MCF 10A (cell line): Measurements from ENCODE around the gene CNOT9. TPM values are rescaled to one million over a fixed set of nuclear protein-coding genes. Genes with fewer than 3 reads are reported as not detected.
"Not testable (repeated sequence)": the region's sequence is repeated elsewhere in the genome, so short reads cannot be mapped to it uniquely, and the experiment has no call there.

Experiments
- BruUV-seq: library from RNA; stranded (reverse); fragments of 400-500 nt; replicated peaks from 2 replicates; lab custom pipeline; 2021; lab: Mats Ljungman, UMichigan
- CTCF ChIA-PET: fragments of 300-600 bp; sonication (Branson Sonifier 250); formaldehyde crosslinking; extraction: SDS; loops from one replicate; lab custom pipeline; 2021; ENCODE audit warnings: antibody characterized with exemption, inconsistent platforms; lab: Yijun Ruan, JAX
- POLR2A ChIA-PET: fragments of 300-600, 350-650 bp; sonication (Branson Sonifier 250); formaldehyde crosslinking; extraction: SDS; loops from one replicate; lab custom pipeline; 2020; ENCODE audit warnings: antibody characterized with exemption, inconsistent platforms; lab: Yijun Ruan, JAX
- DNase-seq: peaks from one replicate; pipeline ENCODE4 v3.0.0-alpha.2; 2018; ENCODE audit not compliant: unreplicated experiment
- H3K27ac Mint-ChIP-seq: one replicate; pipeline ENCODE4 v1.8.0; 2022; ENCODE audit warnings: mild to moderate bottlenecking, low read depth, mixed read lengths; ENCODE audit not compliant: unreplicated experiment
- H3K27me3 Mint-ChIP-seq: one replicate; pipeline ENCODE4 v1.8.0; 2022; ENCODE audit warnings: mixed read lengths; ENCODE audit not compliant: insufficient read depth, unreplicated experiment
- H3K36me3 Mint-ChIP-seq: one replicate; pipeline ENCODE4 v1.8.0; 2022; ENCODE audit warnings: mild to moderate bottlenecking, moderate library complexity, mixed read lengths; ENCODE audit not compliant: insufficient read depth, unreplicated experiment
- H3K4me1 Mint-ChIP-seq: one replicate; pipeline ENCODE4 v1.8.0; 2022; ENCODE audit warnings: mixed read lengths; ENCODE audit not compliant: insufficient read depth, unreplicated experiment
- H3K4me3 Mint-ChIP-seq: one replicate; pipeline ENCODE4 v1.8.0; 2022; ENCODE audit warnings: mild to moderate bottlenecking, moderate library complexity, mixed read lengths; ENCODE audit not compliant: unreplicated experiment
- H3K9me3 Mint-ChIP-seq: one replicate; pipeline ENCODE4 v1.8.0; 2022; ENCODE audit warnings: mixed read lengths; ENCODE audit not compliant: unreplicated experiment
- CTCF ChIP-seq: fragments of 200-600 bp; IDR thresholded peaks from one replicate; pipeline ENCODE4 v1.8.0; 2022; ENCODE audit warnings: antibody characterized with exemption, mild to moderate bottlenecking; ENCODE audit not compliant: unreplicated experiment
- intact Hi-C: fragments of 100-400 bp; cut with micrococcal nuclease; formaldehyde crosslinking; loops from 2 replicates; pipeline ENCODE4 v1.14.1; 2022
- total RNA-seq: library from RNA; stranded (reverse); gene quantifications from 2 replicates; pipeline ENCODE4 v1.2.3, GENCODE V29; 2022

Gene CNOT9
- total RNA-seq, 1 experiment from 2014 or later: 64.9 TPM

- CTCF ChIA-PET: no interaction called here
Observed at GRCh38 chr2:218547511-218547910, 21.1 kb upstream of the CNOT9 start.

GRCh38 chr2:218547978-218548377 is 20.7 kb upstream of the CNOT9 start:
- no TSS peak for BruUV-seq
- Mint-ChIP-seq H3K9me3 (no peaks in the 10 kb centered on the region), H3K4me3 (no peak overlapping the region), H3K27ac (no peak overlapping the region), H3K27me3 (no peaks in the 10 kb centered on the region), H3K4me1 (no peaks in the 10 kb centered on the region), H3K36me3 (peaks cover 68% of the 10 kb centered on the region)
- no peak for DNase-seq
- ChIA-PET CTCF (no interaction called here), POLR2A (interaction anchor here (0.5 kb wide), 1 partner anchor 14 kb away, joined by 5 read pairs; no protein-coding TSS in a partner anchor)
- intact Hi-C loops: no loop called here
- TF ChIP-seq CTCF: no peak

More at GRCh38 chr2:218547511-218547910, 21.1 kb upstream of the CNOT9 start:
- no peaks in the 10 kb centered on the region for H3K27me3 Mint-ChIP-seq
- no TSS peak for BruUV-seq
- no peaks in the 10 kb centered on the region for H3K4me1 Mint-ChIP-seq
- H3K9me3 Mint-ChIP-seq: no peaks in the 10 kb centered on the region
- peaks cover 63% of the 10 kb centered on the region for H3K36me3 Mint-ChIP-seq
- H3K27ac Mint-ChIP-seq: no peak overlapping the region
- no peak overlapping the region for H3K4me3 Mint-ChIP-seq
- DNase-seq: no peak
- intact Hi-C loops: no loop called here
- no peak for TF ChIP-seq CTCF
- POLR2A ChIA-PET: interaction anchor here (0.5 to 1.0 kb wide), 2 partner anchors 14 to 67 kb away, joined by 4 to 5 read pairs; no protein-coding TSS in a partner anchor

- DNase-seq, POLR2A ChIA-PET, CTCF ChIA-PET, BruUV-seq, H3K27ac Mint-ChIP-seq, H3K9me3 Mint-ChIP-seq, intact Hi-C loops, H3K4me3 Mint-ChIP-seq, H3K27me3 Mint-ChIP-seq, H3K4me1 Mint-ChIP-seq: not testable (repeated sequence)
- peaks cover 72% of the 10 kb centered on the region for H3K36me3 Mint-ChIP-seq
Observed at GRCh38 chr2:218554225-218554624, 14.4 kb upstream of the CNOT9 start.

GRCh38 chr2:218555527-218555926 is 13.1 kb upstream of the CNOT9 start:
- H3K4me1 Mint-ChIP-seq: no peaks in the 10 kb centered on the region
- DNase-seq: no peak
- H3K9me3 Mint-ChIP-seq: no peaks in the 10 kb centered on the region
- no peak overlapping the region for H3K4me3 Mint-ChIP-seq
- H3K27ac Mint-ChIP-seq: no peak overlapping the region
- H3K27me3 Mint-ChIP-seq: no peaks in the 10 kb centered on the region
- ChIA-PET CTCF (interaction anchor here (0.7 kb wide), 1 partner anchor 54 kb away, joined by 3 read pairs; no protein-coding TSS in a partner anchor), POLR2A (no interaction called here)
- H3K36me3 Mint-ChIP-seq: peaks cover 77% of the 10 kb centered on the region
- TF ChIP-seq CTCF: no peak
- intact Hi-C loops: no loop called here
- BruUV-seq: no TSS peak

GRCh38 chr2:218557941-218558340 is 10.7 kb upstream of the CNOT9 start:
- ChIA-PET CTCF (no interaction called here), POLR2A (interaction anchor here (1.4 kb wide), 1 partner anchor 12 kb away, joined by 3 read pairs; no protein-coding TSS in a partner anchor)
- Mint-ChIP-seq H3K9me3 (no peaks in the 10 kb centered on the region), H3K4me1 (no peaks in the 10 kb centered on the region), H3K4me3 (no peak overlapping the region), H3K27ac (no peak overlapping the region), H3K27me3 (no peaks in the 10 kb centered on the region), H3K36me3 (peaks cover 82% of the 10 kb centered on the region)
- no peak for DNase-seq
- no peak for TF ChIP-seq CTCF
- BruUV-seq: no TSS peak
- intact Hi-C loops: no loop called here
